ENCODE results near the gene NR2C2AP. TPM values are rescaled to one million over a fixed set of nuclear protein-coding genes. Genes with fewer than 3 reads are reported as not detected.

The NR2C2AP gene
- total and polyA plus RNA-seq, 2 of the 4 experiments (the other 2 are of a cell fraction) = 5.4 to 9.0 TPM

DNA sequence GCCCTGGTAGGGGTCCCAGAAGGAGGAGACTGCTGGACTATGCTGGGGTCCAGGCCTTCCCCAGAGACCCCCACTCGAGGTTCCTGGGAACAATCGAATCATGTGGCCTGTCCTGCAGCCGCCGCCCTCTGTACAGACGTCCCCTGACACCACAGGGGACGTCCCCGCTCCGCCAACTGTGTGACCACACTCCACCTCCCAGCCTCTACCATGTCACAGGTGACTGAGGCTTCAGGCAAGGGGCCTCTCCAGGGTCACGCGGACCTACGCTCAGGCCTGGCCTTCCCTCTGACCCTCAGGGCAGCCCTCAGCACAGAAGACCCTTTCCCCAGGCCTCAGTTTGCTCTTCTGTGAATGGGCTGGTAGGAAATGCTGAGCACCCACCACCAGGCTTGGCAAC, 51.8 kb downstream of the NR2C2AP start:
- H2BK15ac ChIP-seq (ENCODE audit: low read depth, low read length) = no peak overlapping the region
- no peak overlapping the region for H3K4ac ChIP-seq (ENCODE audit: low read depth, low read length)
- ChIA-PET POLR2A (ENCODE audit: unreplicated experiment) (no interaction called here), CTCF (no interaction called here)
- no peak overlapping the region for H3K56ac ChIP-seq (ENCODE audit: extremely low read depth, insufficient read depth, low read length)
- in situ Hi-C loops (cut with MboI; ENCODE audit: low sequenced_read_pairs) (no loop called here), dilution Hi-C loops (cut with HindIII; ENCODE audit: low sequenced_read_pairs, unreplicated experiment) (no loop called here), intact Hi-C loops (cut with micrococcal nuclease) (no loop called here)
- H3K23ac ChIP-seq (ENCODE audit: low read depth, low read length) = no peak overlapping the region
- H3K4me1 ChIP-seq (ENCODE audit: control insufficient read depth, insufficient read depth, low read length) = no peaks in the 10 kb centered on the region
- H2AFZ ChIP-seq (replicated peaks; ENCODE audit: low read length, poor library complexity) = no peak overlapping the region
- no TSS peak for BruUV-seq (replicated peaks)
- no peak overlapping the region for H2BK5ac ChIP-seq (ENCODE audit: low read depth, low read length, poor library complexity, severe bottlenecking)
- no peaks in the 10 kb centered on the region for H4K20me1 ChIP-seq (ENCODE audit: insufficient read depth, low read length)
- peaks cover 15% of the 10 kb centered on the region for H3K36me3 ChIP-seq (ENCODE audit: control insufficient read depth, insufficient read depth, low read length)
- H4K8ac ChIP-seq (ENCODE audit: low read depth in 2 of 2, low read length in 2 of 2) = no peak overlapping the region
- ATAC-seq (ENCODE audit: low read depth) (no peak), DNase-seq (no peak)
- no peak overlapping the region for H3K14ac ChIP-seq (replicated peaks; ENCODE audit: low read depth, low read length)
- H3K27me3 ChIP-seq (ENCODE audit: control insufficient read depth, insufficient read depth, low read length) = no peaks in the 10 kb centered on the region
- TF ChIP-seq MXI1 (IDR thresholded peaks at IDR 0.05; ENCODE audit: borderline replicate concordance, low read depth, low read length) (no peak), RAD21 (IDR thresholded peaks at IDR 0.05; ENCODE audit: low read length) (no peak), CHD1 (IDR thresholded peaks at IDR 0.05; ENCODE audit: low read depth, low read length) (no peak), RCOR1 (IDR thresholded peaks at IDR 0.05; ENCODE audit: insufficient replicate concordance, low read length) (no peak), POLR2A (IDR thresholded peaks at IDR 0.05; ENCODE audit: low read depth, low read length) (no peak), MAFK (IDR thresholded peaks at IDR 0.05; ENCODE audit: low read depth, low read length) (no peak), SMC3 (IDR thresholded peaks at IDR 0.05; ENCODE audit: low read depth, low read length) (no peak), BHLHE40 (IDR thresholded peaks at IDR 0.05; ENCODE audit: low read depth, low read length) (no peak), MAZ (IDR thresholded peaks at IDR 0.05; ENCODE audit: borderline replicate concordance, low read depth, low read length) (no peak), CEBPB (IDR thresholded peaks at IDR 0.05; ENCODE audit: low read depth, low read length) (no peak), NFE2L2 (IDR thresholded peaks at IDR 0.05; ENCODE audit: low read depth, low read length) (no peak), FOS (IDR thresholded peaks at IDR 0.05; ENCODE audit: low read depth, low read length) (no peak)
- TF ChIP-seq, protein P1, sequence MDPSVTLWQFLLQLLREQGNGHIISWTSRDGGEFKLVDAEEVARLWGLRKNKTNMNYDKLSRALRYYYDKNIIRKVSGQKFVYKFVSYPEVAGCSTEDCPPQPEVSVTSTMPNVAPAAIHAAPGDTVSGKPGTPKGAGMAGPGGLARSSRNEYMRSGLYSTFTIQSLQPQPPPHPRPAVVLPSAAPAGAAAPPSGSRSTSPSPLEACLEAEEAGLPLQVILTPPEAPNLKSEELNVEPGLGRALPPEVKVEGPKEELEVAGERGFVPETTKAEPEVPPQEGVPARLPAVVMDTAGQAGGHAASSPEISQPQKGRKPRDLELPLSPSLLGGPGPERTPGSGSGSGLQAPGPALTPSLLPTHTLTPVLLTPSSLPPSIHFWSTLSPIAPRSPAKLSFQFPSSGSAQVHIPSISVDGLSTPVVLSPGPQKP (IDR thresholded peaks at IDR 0.05; ENCODE audit: borderline replicate concordance, low read depth, low read length) = no peak
- TF ChIP-seq, protein P2, sequence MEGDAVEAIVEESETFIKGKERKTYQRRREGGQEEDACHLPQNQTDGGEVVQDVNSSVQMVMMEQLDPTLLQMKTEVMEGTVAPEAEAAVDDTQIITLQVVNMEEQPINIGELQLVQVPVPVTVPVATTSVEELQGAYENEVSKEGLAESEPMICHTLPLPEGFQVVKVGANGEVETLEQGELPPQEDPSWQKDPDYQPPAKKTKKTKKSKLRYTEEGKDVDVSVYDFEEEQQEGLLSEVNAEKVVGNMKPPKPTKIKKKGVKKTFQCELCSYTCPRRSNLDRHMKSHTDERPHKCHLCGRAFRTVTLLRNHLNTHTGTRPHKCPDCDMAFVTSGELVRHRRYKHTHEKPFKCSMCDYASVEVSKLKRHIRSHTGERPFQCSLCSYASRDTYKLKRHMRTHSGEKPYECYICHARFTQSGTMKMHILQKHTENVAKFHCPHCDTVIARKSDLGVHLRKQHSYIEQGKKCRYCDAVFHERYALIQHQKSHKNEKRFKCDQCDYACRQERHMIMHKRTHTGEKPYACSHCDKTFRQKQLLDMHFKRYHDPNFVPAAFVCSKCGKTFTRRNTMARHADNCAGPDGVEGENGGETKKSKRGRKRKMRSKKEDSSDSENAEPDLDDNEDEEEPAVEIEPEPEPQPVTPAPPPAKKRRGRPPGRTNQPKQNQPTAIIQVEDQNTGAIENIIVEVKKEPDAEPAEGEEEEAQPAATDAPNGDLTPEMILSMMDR (conservative IDR thresholded peaks at IDR 0.05; ENCODE audit: low read depth, low read length) = no peak
- TF ChIP-seq, protein P3, sequence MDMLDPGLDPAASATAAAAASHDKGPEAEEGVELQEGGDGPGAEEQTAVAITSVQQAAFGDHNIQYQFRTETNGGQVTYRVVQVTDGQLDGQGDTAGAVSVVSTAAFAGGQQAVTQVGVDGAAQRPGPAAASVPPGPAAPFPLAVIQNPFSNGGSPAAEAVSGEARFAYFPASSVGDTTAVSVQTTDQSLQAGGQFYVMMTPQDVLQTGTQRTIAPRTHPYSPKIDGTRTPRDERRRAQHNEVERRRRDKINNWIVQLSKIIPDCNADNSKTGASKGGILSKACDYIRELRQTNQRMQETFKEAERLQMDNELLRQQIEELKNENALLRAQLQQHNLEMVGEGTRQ (IDR thresholded peaks at IDR 0.05; ENCODE audit: low read depth, low read length) = no peak
- H2AK5ac ChIP-seq (ENCODE audit: low read depth, low read length) = no peak overlapping the region
- H4K91ac ChIP-seq (ENCODE audit: insufficient read depth, low read depth, low read length) = no peak overlapping the region
- H3K4me2 ChIP-seq (ENCODE audit: low read depth, low read length) = no peak overlapping the region
- no peak overlapping the region for H3K27ac ChIP-seq (ENCODE audit: insufficient read depth, low read length)
- H2BK20ac ChIP-seq (ENCODE audit: low read depth, low read length) = no peak overlapping the region
- no peak overlapping the region for H4K5ac ChIP-seq (ENCODE audit: low read depth, low read length)
- 84% methylated on average over 7 of the region's 11 CpGs; no CpG with 5 or more reads in 1 of the 2 experiments for WGBS, 2 experiments (ENCODE audit: extremely low coverage in 2 of 2, insufficient read length in 1 of 2)
- H3K4me3 ChIP-seq (ENCODE audit: insufficient read depth, low read depth, low read length) = no peak overlapping the region
- no peak overlapping the region for H3K9ac ChIP-seq (ENCODE audit: low read depth, low read length)
- no peak overlapping the region for H2BK120ac ChIP-seq (ENCODE audit: low read depth, low read length)
- no peak overlapping the region for H3K18ac ChIP-seq (ENCODE audit: low read depth, low read length)
- H2AK9ac ChIP-seq (replicated peaks; ENCODE audit: low read depth, low read length, poor library complexity) = no peak overlapping the region
- no peaks in the 10 kb centered on the region for H3K79me1 ChIP-seq (ENCODE audit: low read depth in 1 of 2, low read length in 2 of 2)
- H3K9me1 ChIP-seq (ENCODE audit: insufficient read depth, low read length) = no peaks in the 10 kb centered on the region
- H3K9me3 ChIP-seq (ENCODE audit: control insufficient read depth, insufficient read depth, low read length) = peaks cover 6% of the 10 kb centered on the region; the same call in 1 of the 2 replicates

Data from IMR-90 (cell line).